A549 (cell line): ENCODE measurements around the gene MFN1. TPM values are rescaled to one million over a fixed set of nuclear protein-coding genes. Genes with fewer than 3 reads are reported as not detected.

Source experiments
- ATAC-seq, 2 experiments: fragments of 200-7000 bp in 1 of 2; fragments of >200 bp in 1 of 2; cut with Nextera tagmentation in 1 of 2; cut with Tn5 transposase in 1 of 2; 3 replicates each; pipeline versions ENCODE4 v1.8.0 to v1.9.1; 2018 to 2020; ENCODE audit warnings: mild to moderate bottlenecking in 1 of 2, moderate library complexity in 1 of 2
- CTCF ChIA-PET: fragments of 300-600 bp; sonication (Branson Sonifier 250); formaldehyde crosslinking; extraction: SDS; loops from one replicate; lab custom pipeline; 2021; ENCODE audit warnings: antibody characterized with exemption, inconsistent platforms; lab: Yijun Ruan, JAX
- POLR2A ChIA-PET: fragments of 350-600 bp; formaldehyde crosslinking; extraction: SDS; loops from one replicate; lab custom pipeline; 2021; ENCODE audit warnings: antibody characterized with exemption, inconsistent platforms; lab: Yijun Ruan, JAX
- DNase-seq, 2 experiments: peaks; one replicate each; pipeline versions ENCODE4 v3.0.0 to v3.0.0-alpha.2; 2011 to 2016; ENCODE audit warnings: low read depth in 1 of 2, low spot score in 1 of 2
- FAIRE-seq: peaks from 2 replicates; lab custom pipeline; 2011; peaks lifted over from hg19 to GRCh38; lab: Jason Lieb, UNC
- H3K27ac ChIP-seq, 2 experiments: fragments of >200 bp; sonication (Bioruptor Twin); formaldehyde crosslinking; 3 replicates each; pipeline ENCODE4 v1.5.1; 2016 to 2017
- H3K4me1 ChIP-seq: fragments of >200 bp; sonication (Bioruptor Twin); formaldehyde crosslinking; 3 replicates; pipeline ENCODE4 v1.6.1; 2016
- H3K4me2 ChIP-seq: fragments of >200 bp; sonication (Bioruptor Twin); formaldehyde crosslinking; 3 replicates; pipeline ENCODE4 v1.6.1; 2016
- H3K4me3 ChIP-seq: fragments of >200 bp; sonication (Bioruptor Twin); formaldehyde crosslinking; 3 replicates; pipeline ENCODE4 v1.5.1; 2016
- H3K9me3 ChIP-seq: fragments of >200 bp; sonication (Bioruptor Twin); formaldehyde crosslinking; 3 replicates; pipeline ENCODE4 v1.6.1; 2016
- BCL3 ChIP-seq: fragments of >200 bp; sonication (Bioruptor Twin); formaldehyde crosslinking; IDR thresholded peaks from 3 replicates; pipeline ENCODE4 v1.6.1; 2016
- CBX2 ChIP-seq: fragments of 200-600 bp; sonication (generic); IDR thresholded peaks from 2 replicates; pipeline ENCODE4 v1.6.1; 2016; ENCODE audit warnings: low read depth, mild to moderate bottlenecking, borderline replicate concordance
- CEBPB ChIP-seq, 2 experiments: fragments of >200 bp in 1 of 2; sonication (Bioruptor Twin) in 1 of 2; formaldehyde crosslinking in 1 of 2; IDR thresholded peaks; 2 replicates each; pipeline ENCODE4 v1.6.1; 2012 to 2016
- CHD2 ChIP-seq: fragments of 150-350 bp; IDR thresholded peaks from 2 replicates; pipeline ENCODE4 v1.6.1; 2014; ENCODE audit warnings: low read length; ENCODE audit not compliant: partially characterized antibody
- CTCF ChIP-seq: fragments of >200 bp; sonication (Bioruptor Twin); formaldehyde crosslinking; IDR thresholded peaks from 3 replicates; pipeline ENCODE4 v1.5.1; 2016
- EHF ChIP-seq: fragments of 250-450 bp; sonication (Bioruptor Pico); IDR thresholded peaks from 2 replicates; pipeline ENCODE4 v1.5.0; 2020; ENCODE audit warnings: mild to moderate bottlenecking
- EP300 ChIP-seq, 2 experiments: fragments of >200 bp; sonication (Bioruptor Twin); formaldehyde crosslinking; IDR thresholded peaks; 2 replicates in 1 of 2; 3 replicates in 1 of 2; pipeline ENCODE4 v1.6.1; 2016 to 2017
- FOSB ChIP-seq: fragments of 250-450 bp; sonication (Bioruptor Pico); IDR thresholded peaks from 2 replicates; pipeline ENCODE4 v1.5.0; 2020; ENCODE audit warnings: mild to moderate bottlenecking, moderate library complexity
- GATA3 ChIP-seq: IDR thresholded peaks from 2 replicates; pipeline ENCODE4 v1.6.1; 2012; ENCODE audit warnings: borderline replicate concordance
- HDAC2 ChIP-seq: fragments of 200-600 bp; sonication (generic); IDR thresholded peaks from 2 replicates; pipeline ENCODE4 v1.6.1; 2016
- HEYL ChIP-seq: fragments of 250-450 bp; sonication (Bioruptor Pico); IDR thresholded peaks from 2 replicates; pipeline ENCODE4 v1.8.0; 2021; ENCODE audit warnings: mild to moderate bottlenecking, moderate library complexity
- HOXA7 ChIP-seq: fragments of 250-450 bp; sonication (Bioruptor Pico); IDR thresholded peaks from 2 replicates; pipeline ENCODE4 v1.5.0; 2020; ENCODE audit warnings: mild to moderate bottlenecking, moderate library complexity
- KDM1A ChIP-seq: fragments of 200-600 bp; sonication (generic); IDR thresholded peaks from 2 replicates; pipeline ENCODE4 v1.6.1; 2016; ENCODE audit warnings: low read depth, mild to moderate bottlenecking
- KDM5A ChIP-seq: fragments of 200-600 bp; sonication (generic); IDR thresholded peaks from 2 replicates; pipeline ENCODE4 v1.6.1; 2016; ENCODE audit warnings: antibody characterized with exemption, mild to moderate bottlenecking
- MYC ChIP-seq: IDR thresholded peaks from 2 replicates; pipeline ENCODE4 v1.6.1; 2012; ENCODE audit warnings: mild to moderate bottlenecking, inconsistent platforms, low read length, improper control_type of control experiment, borderline replicate concordance
- NFE2L2 ChIP-seq: fragments of 150-350 bp; conservative IDR thresholded peaks from 2 replicates; pipeline ENCODE4 v1.6.1; 2014; ENCODE audit warnings: low read length
- NPAS2 ChIP-seq: fragments of 250-450 bp; sonication (Bioruptor Pico); IDR thresholded peaks from 2 replicates; pipeline ENCODE4 v1.8.0; 2022; ENCODE audit warnings: mild to moderate bottlenecking, moderate library complexity, borderline replicate concordance
- PHF8 ChIP-seq: fragments of 200-600 bp; sonication (generic); IDR thresholded peaks from 2 replicates; pipeline ENCODE4 v1.6.1; 2016; ENCODE audit warnings: low read depth, mild to moderate bottlenecking, antibody characterized with exemption, moderate library complexity, borderline replicate concordance
- RAD21 ChIP-seq, 2 experiments: fragments of >200 bp in 1 of 2; sonication (Bioruptor Twin) in 1 of 2; formaldehyde crosslinking in 1 of 2; IDR thresholded peaks in 1 of 2; conservative IDR thresholded peaks in 1 of 2; 2 replicates in 1 of 2; 3 replicates in 1 of 2; pipeline ENCODE4 v1.6.1; 2012 to 2018; ENCODE audit warnings: inconsistent platforms in 1 of 2
- RCOR1 ChIP-seq: fragments of 150-350 bp; IDR thresholded peaks from 2 replicates; pipeline ENCODE4 v1.6.1; 2014; ENCODE audit warnings: antibody characterized with exemption, low read length, low read depth
- REST ChIP-seq: fragments of 200-600 bp; sonication (generic); IDR thresholded peaks from 2 replicates; pipeline ENCODE4 v1.6.1; 2016; ENCODE audit warnings: antibody characterized with exemption, mild to moderate bottlenecking, moderate library complexity
- TFCP2L1 ChIP-seq: fragments of 250-450 bp; sonication (Bioruptor Pico); IDR thresholded peaks from 2 replicates; pipeline ENCODE4 v1.5.0; 2021; ENCODE audit warnings: mild to moderate bottlenecking
- TP53 ChIP-seq: fragments of 250-450 bp; sonication (Bioruptor Pico); IDR thresholded peaks from 2 replicates; pipeline ENCODE4 v1.5.0; 2021; ENCODE audit warnings: mild to moderate bottlenecking, moderate library complexity
- ZFP36 ChIP-seq: fragments of 450-650 bp; IDR thresholded peaks from 2 replicates; pipeline ENCODE4 v1.6.1; 2014; ENCODE audit warnings: borderline replicate concordance; ENCODE audit not compliant: partially characterized antibody
- WGBS: methylation state at CpG from one replicate; pipeline ENCODE4 v1.1.6; 2017; ENCODE audit errors: missing lambda C conversion rate; 5-methylcytosine and 5-hydroxymethylcytosine counted together
- polyA plus RNA-seq, 4 experiments: library from polyadenylated mRNA; depleted of rRNA in 3 of 4; stranded (reverse); fragments of >200 nt; fragmentation: RNase III in 1 of 4; extraction: RNeasy Plus Mini Kit Qiagen cat#74134 plus additional on column Dnase treatment in 1 of 4; gene quantifications; 2 replicates in 3 of 4; 3 replicates in 1 of 4; pipeline ENCODE4 v1.2.3, GENCODE V29; 2011 to 2017
- TF ChIP-seq, protein P1 (sequence below): fragments of 450-650 bp; IDR thresholded peaks from 2 replicates; pipeline ENCODE4 v1.6.1; 2014; ENCODE audit warnings: antibody characterized with exemption

MFN1 gene
- polyA plus RNA-seq, 2 of the 4 experiments (the other 2 are of a cell fraction): 21.9 to 51.2 TPM

DNA sequence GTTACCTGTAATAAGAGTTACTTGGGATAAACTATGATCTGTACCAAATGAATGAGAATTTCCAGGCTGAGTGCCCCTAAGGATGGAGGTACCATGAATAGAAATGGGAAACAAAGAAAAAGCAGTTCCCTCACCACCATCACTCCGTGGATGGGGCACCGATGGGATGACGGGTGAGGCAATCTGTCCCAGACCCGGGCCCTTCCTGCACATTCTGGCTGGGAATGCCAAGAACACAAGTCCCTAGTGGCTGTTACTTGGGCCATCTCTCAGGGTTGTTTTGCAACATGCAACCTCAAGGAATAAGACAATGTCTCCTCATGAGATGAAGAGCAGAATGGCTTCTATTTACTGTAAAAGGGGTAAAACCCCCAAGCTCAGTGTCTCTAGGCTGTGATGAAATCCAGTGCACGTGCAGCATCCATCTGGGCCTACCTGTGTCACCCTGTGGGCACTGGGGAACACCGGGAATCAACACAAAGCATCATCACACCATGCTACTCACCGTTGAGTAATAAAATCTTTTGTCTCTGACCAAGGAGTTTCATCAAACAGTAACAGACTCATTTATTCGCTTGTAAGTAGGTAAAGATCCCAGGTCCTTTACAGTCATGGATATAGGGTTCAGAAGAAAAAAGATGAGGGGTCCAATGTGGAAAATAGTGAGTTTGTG is 81.5 kb downstream of the MFN1 start:
- TF ChIP-seq TFCP2L1: no peak
- TF ChIP-seq KDM5A: no peak
- no peak for TF ChIP-seq BCL3
- Histone ChIP-seq H3K4me1 (no peaks in the 10 kb centered on the region), H3K27ac (no peak overlapping the region), H3K9me3 (no peaks in the 10 kb centered on the region), H3K4me2 (no peak overlapping the region), H3K4me3 (no peak overlapping the region)
- 89% methylated on average over 8 of the region's 8 CpGs for WGBS
- FAIRE-seq: no peak
- DNase-seq: no peak
- ChIA-PET CTCF (no interaction called here), POLR2A (no interaction called here)
- no peak for ATAC-seq

DNA sequence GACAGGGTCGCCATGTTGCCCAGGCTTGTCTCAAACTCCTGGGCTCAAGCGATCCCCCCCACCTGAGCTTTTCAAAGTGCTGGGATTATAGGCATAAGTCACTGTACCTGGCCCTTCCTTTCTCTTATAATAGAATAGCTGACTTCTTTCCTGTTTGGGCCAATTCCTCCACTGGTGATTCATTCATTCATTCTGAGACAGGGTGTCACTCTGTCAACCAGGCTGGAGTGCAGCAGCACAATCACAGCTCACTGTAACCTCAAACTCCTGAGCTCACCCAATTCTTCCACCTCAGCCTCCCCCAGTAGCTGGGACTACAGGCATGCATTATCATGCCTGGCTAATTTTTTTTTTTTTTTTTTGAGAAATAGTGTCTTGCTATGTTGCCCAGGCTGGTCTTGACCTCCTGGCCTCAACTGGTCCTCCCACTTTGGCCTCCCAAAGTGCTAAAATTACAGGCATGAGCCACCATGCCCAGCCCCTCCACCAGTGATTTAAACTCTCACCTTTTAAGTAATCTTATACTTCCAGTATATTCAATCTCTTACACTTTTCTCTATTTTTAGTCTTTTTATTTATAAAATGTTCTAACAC is 82.9 kb downstream of the MFN1 start:
- TF ChIP-seq TP53 (CRISPR knock-in tag) (no peak), MYC (no peak), RCOR1 (no peak), NFE2L2 (no peak), CHD2 (no peak), CEBPB (IDR thresholded peaks at IDR 0.05) (no peak), NPAS2 (no peak), BCL3 (no peak), HOXA7 (CRISPR knock-in tag) (no peak), CTCF (no peak), RAD21 (conservative IDR thresholded peaks at IDR 0.05 in 1 of 2, IDR thresholded peaks at IDR 0.05 in 1 of 2) (no peak), GATA3 (no peak), PHF8 (no peak), HDAC2 (no peak)
- TF ChIP-seq, protein P1, sequence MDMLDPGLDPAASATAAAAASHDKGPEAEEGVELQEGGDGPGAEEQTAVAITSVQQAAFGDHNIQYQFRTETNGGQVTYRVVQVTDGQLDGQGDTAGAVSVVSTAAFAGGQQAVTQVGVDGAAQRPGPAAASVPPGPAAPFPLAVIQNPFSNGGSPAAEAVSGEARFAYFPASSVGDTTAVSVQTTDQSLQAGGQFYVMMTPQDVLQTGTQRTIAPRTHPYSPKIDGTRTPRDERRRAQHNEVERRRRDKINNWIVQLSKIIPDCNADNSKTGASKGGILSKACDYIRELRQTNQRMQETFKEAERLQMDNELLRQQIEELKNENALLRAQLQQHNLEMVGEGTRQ: no peak
- TF ChIP-seq, all 56 proteins: peak for 0
- no peak for FAIRE-seq
- WGBS: 95% methylated on average over 2 of the region's 2 CpGs
- DNase-seq: no peak
- ATAC-seq: no peak
- Histone ChIP-seq H3K4me1 (no peaks in the 10 kb centered on the region), H3K9me3 (no peaks in the 10 kb centered on the region), H3K27ac (no peak overlapping the region), H3K4me2 (no peak overlapping the region), H3K4me3 (no peak overlapping the region)
- POLR2A ChIA-PET: no interaction called here
- CTCF ChIA-PET: no interaction called here

GRCh38 chr3:179432021-179432420 is 84.5 kb downstream of the MFN1 start:
- 97% methylated on average over 3 of the region's 3 CpGs for WGBS
- no peak overlapping the region for H3K27ac ChIP-seq
- POLR2A ChIA-PET: no interaction called here
- no peak overlapping the region for H3K4me2 ChIP-seq
- no peak for ATAC-seq
- CTCF ChIA-PET: interaction anchor here (0.9 to 1.0 kb wide), 2 partner anchors 11 to 23 kb away, joined by 3 read pairs; no protein-coding TSS in a partner anchor
- DNase-seq: no peak
- H3K4me1 ChIP-seq: no peaks in the 10 kb centered on the region
- no peaks in the 10 kb centered on the region for H3K9me3 ChIP-seq
- no peak overlapping the region for H3K4me3 ChIP-seq
- no peak for FAIRE-seq
- TF ChIP-seq CBX2 (no peak), NFE2L2 (no peak), HEYL (no peak), EHF (CRISPR knock-in tag) (no peak), KDM1A (no peak), EP300 (IDR thresholded peaks at IDR 0.05) (no peak), ZFP36 (no peak), REST (no peak), FOSB (CRISPR knock-in tag) (no peak)
